ENCODE data around the gene TMEM151A. TPM values are rescaled to one million over a fixed set of nuclear protein-coding genes. Genes with fewer than 3 reads are reported as not detected.

The TMEM151A gene
- total RNA-seq, 1 donor from 2014 or later: not detected

- ATAC-seq: no peak
- intact Hi-C loops (cut with DNase I): loop anchor here (5.0 kb wide), 1 partner anchor 39 kb away; no protein-coding TSS in a partner anchor
- peaks cover 19% of the 10 kb centered on the region for H3K4me1 ChIP-seq
- DNase-seq: no peak
- no peaks in the 10 kb centered on the region for H3K27me3 ChIP-seq (ENCODE audit: low read depth)
- no peak overlapping the region for H3K27ac ChIP-seq
- peaks cover 49% of the 10 kb centered on the region for H3K36me3 ChIP-seq
- TF ChIP-seq CTCF (IDR thresholded peaks at IDR 0.05): no peak
- no peaks in the 10 kb centered on the region for H3K9me3 ChIP-seq
- no peak overlapping the region for H3K4me3 ChIP-seq
These were observed 30.1 kb upstream of the TMEM151A start for GRCh38 chr11:66261578-66261977.

- TF ChIP-seq CTCF (IDR thresholded peaks at IDR 0.05): no peak
- Histone ChIP-seq H3K27ac (no peak overlapping the region), H3K9me3 (no peaks in the 10 kb centered on the region), H3K27me3 (ENCODE audit: low read depth) (no peaks in the 10 kb centered on the region), H3K4me3 (no peak overlapping the region), H3K4me1 (peaks cover 19% of the 10 kb centered on the region), H3K36me3 (peaks cover 49% of the 10 kb centered on the region)
- no peak for DNase-seq
- no peak for ATAC-seq
- intact Hi-C loops (cut with DNase I): loop anchor here (5.0 kb wide), 1 partner anchor 40 kb away; no protein-coding TSS in a partner anchor
These were observed 29.5 kb upstream of the TMEM151A start for GRCh38 chr11:66262191-66262590.

- Histone ChIP-seq H3K9me3 (no peaks in the 10 kb centered on the region), H3K4me3 (no peak overlapping the region), H3K27me3 (ENCODE audit: low read depth) (no peaks in the 10 kb centered on the region), H3K4me1 (peaks cover 19% of the 10 kb centered on the region), H3K27ac (no peak overlapping the region), H3K36me3 (peaks cover 49% of the 10 kb centered on the region)
- DNase-seq (no peak), ATAC-seq (no peak)
- intact Hi-C loops (cut with DNase I): loop anchor here (5.0 kb wide), 1 partner anchor 40 kb away; no protein-coding TSS in a partner anchor
- no peak for TF ChIP-seq CTCF (IDR thresholded peaks at IDR 0.05)
These were observed 29.0 kb upstream of the TMEM151A start for GRCh38 chr11:66262696-66263095.

- Histone ChIP-seq H3K4me1 (peaks cover 19% of the 10 kb centered on the region), H3K4me3 (no peak overlapping the region), H3K27ac (no peak overlapping the region), H3K9me3 (no peaks in the 10 kb centered on the region), H3K27me3 (ENCODE audit: low read depth) (no peaks in the 10 kb centered on the region), H3K36me3 (peaks cover 49% of the 10 kb centered on the region)
- ATAC-seq (no peak), DNase-seq (no peak)
- no peak for TF ChIP-seq CTCF (IDR thresholded peaks at IDR 0.05)
- intact Hi-C loops (cut with DNase I): loop anchor here (5.0 kb wide), 1 partner anchor 41 kb away; no protein-coding TSS in a partner anchor
These were observed 28.5 kb upstream of the TMEM151A start for GRCh38 chr11:66263231-66263630.

DNA sequence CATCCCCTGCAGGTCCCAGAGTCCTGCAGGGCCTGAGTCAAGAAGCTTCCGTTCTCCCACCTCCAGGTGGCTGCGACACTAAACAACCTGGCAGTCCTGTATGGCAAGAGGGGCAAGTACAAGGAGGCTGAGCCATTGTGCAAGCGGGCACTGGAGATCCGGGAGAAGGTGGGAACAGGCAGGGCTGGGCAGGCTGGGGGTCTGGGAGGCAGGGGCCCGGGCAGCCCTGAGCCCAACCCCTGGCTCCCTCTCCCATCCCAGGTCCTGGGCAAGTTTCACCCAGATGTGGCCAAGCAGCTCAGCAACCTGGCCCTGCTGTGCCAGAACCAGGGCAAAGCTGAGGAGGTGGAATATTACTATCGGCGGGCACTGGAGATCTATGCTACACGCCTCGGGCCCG lies 27.9 kb upstream of the TMEM151A start:
- no peak overlapping the region for H3K4me3 ChIP-seq
- no peak for TF ChIP-seq CTCF (IDR thresholded peaks at IDR 0.05)
- no peaks in the 10 kb centered on the region for H3K9me3 ChIP-seq
- no peak for DNase-seq
- no peak overlapping the region for H3K27ac ChIP-seq
- H3K4me1 ChIP-seq: peaks cover 13% of the 10 kb centered on the region
- H3K27me3 ChIP-seq (ENCODE audit: low read depth): no peaks in the 10 kb centered on the region
- intact Hi-C loops (cut with DNase I): loop anchor here (5.0 kb wide), 1 partner anchor 41 kb away; no protein-coding TSS in a partner anchor
- peaks cover 49% of the 10 kb centered on the region for H3K36me3 ChIP-seq
- no peak for ATAC-seq

Data from lower lobe of right lung (tissue), 2 donors.